CD4-positive, alpha-beta T cell (primary cell): Measurements from ENCODE around the gene C16orf96. TPM values are rescaled to one million over a fixed set of nuclear protein-coding genes. Genes with fewer than 3 reads are reported as not detected.

ENCODE experiments used
- ATAC-seq: fragments of 200-7000 bp; cut with Tn5 transposase; one replicate; pipeline ENCODE4 v1.10.0; 2022; ENCODE audit warnings: mild to moderate bottlenecking; ENCODE audit not compliant: poor library complexity
- CTCF ChIA-PET: fragments of 350-600 bp; sonication (Branson Sonifier 250); formaldehyde crosslinking; loops from one replicate; lab custom pipeline; 2021; ENCODE audit warnings: antibody characterized with exemption, inconsistent platforms; lab: Charles Lee
- POLR2A ChIA-PET: fragments of 350-600 bp; sonication (Branson Sonifier 250); formaldehyde crosslinking; loops from one replicate; lab custom pipeline; 2021; ENCODE audit warnings: antibody characterized with exemption, inconsistent platforms; lab: Charles Lee
- DNase-seq, 14 experiments: peaks; one replicate each; pipeline ENCODE4 v3.0.0-alpha.2; 2013 to 2020; ENCODE audit warnings: mixed read lengths in 2 of 14
- H3K27ac ChIP-seq, 2 donors: one replicate each; pipeline versions ENCODE4 v1.5.1 to v1.7.0; 2013; ENCODE audit warnings: low read length in 2 of 2, low read depth in 1 of 2, mild to moderate bottlenecking in 1 of 2
- H3K27me3 ChIP-seq, 2 experiments: 1 replicate in 1 of 2; 2 replicates in 1 of 2; pipeline versions ENCODE4 v1.6.1 to v1.7.0; 2013; ENCODE audit warnings: low read length in 2 of 2, control low read depth in 1 of 2, mild to moderate bottlenecking in 1 of 2, moderate library complexity in 1 of 2; ENCODE audit not compliant: insufficient read depth in 2 of 2, control insufficient read depth in 1 of 2
- H3K36me3 ChIP-seq: one replicate; pipeline ENCODE4 v1.6.1; 2013; ENCODE audit warnings: low read length, control low read depth; ENCODE audit not compliant: insufficient read depth
- H3K4me1 ChIP-seq: one replicate; pipeline ENCODE4 v1.6.1; 2013; ENCODE audit warnings: low read length, control low read depth; ENCODE audit not compliant: insufficient read depth
- H3K4me3 ChIP-seq: one replicate; pipeline ENCODE4 v1.5.1; 2013; ENCODE audit warnings: mild to moderate bottlenecking, low read length, moderate library complexity
- H3K9me3 ChIP-seq, 2 experiments: 1 replicate in 1 of 2; 2 replicates in 1 of 2; pipeline versions ENCODE4 v1.6.1 to v1.7.0; 2013; ENCODE audit warnings: low read length in 2 of 2, mild to moderate bottlenecking in 2 of 2, control low read depth in 1 of 2, moderate library complexity in 1 of 2; ENCODE audit not compliant: control insufficient read depth in 1 of 2, insufficient read depth in 1 of 2
- H3K27ac Mint-ChIP-seq: one replicate; pipeline ENCODE4 v1.8.0; 2020; ENCODE audit warnings: mixed read lengths
- H3K27me3 Mint-ChIP-seq: one replicate; pipeline ENCODE4 v1.8.0; 2021; ENCODE audit warnings: mixed read lengths
- H3K36me3 Mint-ChIP-seq: one replicate; pipeline ENCODE4 v1.8.0; 2021; ENCODE audit warnings: low read depth, mixed read lengths
- H3K4me1 Mint-ChIP-seq: one replicate; pipeline ENCODE4 v1.8.0; 2021; ENCODE audit warnings: low read depth, mixed read lengths
- H3K4me3 Mint-ChIP-seq: one replicate; pipeline ENCODE4 v1.8.0; 2020; ENCODE audit warnings: mild to moderate bottlenecking, mixed read lengths
- H3K9me3 Mint-ChIP-seq: one replicate; pipeline ENCODE4 v1.8.0; 2020; ENCODE audit warnings: mixed read lengths
- CTCF ChIP-seq: fragments of 200-600 bp; IDR thresholded peaks from one replicate; pipeline ENCODE4 v1.8.0; 2022; ENCODE audit warnings: antibody characterized with exemption, mild to moderate bottlenecking
- intact Hi-C, 2 experiments: fragments of 100-400 bp; cut with DNase I in 1 of 2; cut with micrococcal nuclease in 1 of 2; formaldehyde crosslinking; loops; one replicate each; pipeline versions ENCODE4 v1.15.1 to v1.9.0; 2023 to 2025; cut with DNase I, micrococcal nuclease
- total RNA-seq, 174 experiments: library from RNA in 2 of 174; stranded (reverse) in 2 of 174; gene quantifications; one replicate each; pipeline ENCODE4 v1.2.3 and lab custom pipeline; 2021 to 2026

C16orf96 gene
- total RNA-seq, 2 experiments from 2014 or later = 0.27 to 0.42 TPM

DNA sequence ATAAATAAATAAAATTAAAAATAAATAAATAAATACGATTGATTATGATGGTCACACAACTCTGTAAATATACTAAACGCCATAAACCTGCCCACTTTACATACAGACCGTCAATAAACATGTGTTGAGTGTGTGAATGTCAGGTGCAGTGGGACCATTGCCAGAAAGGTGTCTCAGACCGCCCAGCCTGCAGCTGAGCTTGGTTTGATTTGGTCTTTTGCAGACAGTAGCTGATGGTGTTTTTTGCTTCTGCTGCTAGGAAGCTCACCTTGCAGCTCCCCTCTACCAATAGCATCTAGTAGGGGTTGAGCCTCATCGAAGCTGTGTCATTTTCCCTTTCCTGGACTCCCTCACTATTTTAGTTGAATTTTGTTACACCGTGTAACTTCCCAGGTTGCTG, 35.1 kb downstream of the C16orf96 start:
- POLR2A ChIA-PET = no interaction called here
- intact Hi-C loops = no loop called here
- peaks cover 4% of the 10 kb centered on the region for H3K27me3 Mint-ChIP-seq

DNA sequence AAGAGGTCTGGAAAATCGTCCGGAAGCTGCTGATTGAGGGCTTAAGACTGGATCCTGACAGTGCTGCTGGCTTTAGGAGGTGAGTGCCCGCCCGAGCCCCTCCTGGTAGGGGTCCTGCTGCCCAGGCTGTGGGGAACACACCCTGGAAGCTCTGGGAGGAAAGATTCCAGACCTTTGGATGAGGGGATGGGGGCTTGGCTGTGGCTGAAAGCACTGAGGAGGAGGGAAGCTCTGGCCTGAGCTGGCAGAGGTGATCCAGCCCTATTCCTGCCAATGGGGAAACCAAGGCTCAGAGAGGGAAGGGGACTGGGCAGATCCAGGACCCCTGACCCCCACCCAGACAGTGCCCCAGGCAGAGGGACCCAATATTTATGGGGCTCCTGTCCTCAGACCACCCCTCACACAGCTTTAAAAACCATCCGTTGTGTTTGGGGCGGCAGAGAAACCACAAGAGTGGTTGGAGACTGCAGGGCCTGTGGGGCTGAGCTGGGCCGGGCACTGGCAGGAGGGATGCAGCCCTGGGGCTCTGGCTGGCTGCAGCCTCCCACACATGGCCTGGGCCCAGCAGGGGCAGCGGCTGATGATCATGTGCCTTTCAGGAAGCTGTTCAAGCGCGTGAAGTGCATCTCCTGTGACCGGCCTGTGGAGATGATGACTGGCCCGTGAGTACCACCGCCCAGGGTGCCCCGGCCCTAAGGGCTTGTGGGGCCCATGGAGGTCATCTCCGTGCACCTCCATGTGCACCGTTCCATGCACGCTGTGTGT, 35.7 kb downstream of the C16orf96 start:
- Histone ChIP-seq H3K4me1 (no peaks in the 10 kb centered on the region), H3K27me3 (peaks cover 0 to 3% of the 10 kb centered on the region in 2 experiments), H3K27ac (no peak overlapping the region), H3K4me3 (no peak overlapping the region), H3K9me3 (peaks cover 0 to 4% of the 10 kb centered on the region in 2 experiments), H3K36me3 (no peaks in the 10 kb centered on the region)
- Mint-ChIP-seq H3K27ac (no peak overlapping the region), H3K36me3 (no peaks in the 10 kb centered on the region), H3K4me3 (no peak overlapping the region), H3K4me1 (no peaks in the 10 kb centered on the region), H3K27me3 (no peaks in the 10 kb centered on the region), H3K9me3 (no peaks in the 10 kb centered on the region)
- POLR2A ChIA-PET = no interaction called here
- no peak for TF ChIP-seq CTCF
- intact Hi-C loops = no loop called here
- no peak for DNase-seq
- ATAC-seq = no peak
- CTCF ChIA-PET = no interaction called here

More for the DNA sequence above, 35.1 kb downstream of the C16orf96 start:
- H3K4me3 ChIP-seq = no peak overlapping the region
- no peak for TF ChIP-seq CTCF
- no peak for ATAC-seq
- H3K27ac ChIP-seq = no peak overlapping the region
- CTCF ChIA-PET = no interaction called here
- Mint-ChIP-seq H3K36me3 (no peaks in the 10 kb centered on the region), H3K4me3 (no peak overlapping the region), H3K4me1 (no peaks in the 10 kb centered on the region), H3K27ac (no peak overlapping the region), H3K9me3 (no peaks in the 10 kb centered on the region)
- no peak for DNase-seq
- H3K9me3 ChIP-seq = peaks cover 0 to 4% of the 10 kb centered on the region in 2 experiments
- no peaks in the 10 kb centered on the region for H3K4me1 ChIP-seq
- H3K27me3 ChIP-seq = peaks cover 0 to 6% of the 10 kb centered on the region in 2 experiments
- H3K36me3 ChIP-seq = no peaks in the 10 kb centered on the region

DNA sequence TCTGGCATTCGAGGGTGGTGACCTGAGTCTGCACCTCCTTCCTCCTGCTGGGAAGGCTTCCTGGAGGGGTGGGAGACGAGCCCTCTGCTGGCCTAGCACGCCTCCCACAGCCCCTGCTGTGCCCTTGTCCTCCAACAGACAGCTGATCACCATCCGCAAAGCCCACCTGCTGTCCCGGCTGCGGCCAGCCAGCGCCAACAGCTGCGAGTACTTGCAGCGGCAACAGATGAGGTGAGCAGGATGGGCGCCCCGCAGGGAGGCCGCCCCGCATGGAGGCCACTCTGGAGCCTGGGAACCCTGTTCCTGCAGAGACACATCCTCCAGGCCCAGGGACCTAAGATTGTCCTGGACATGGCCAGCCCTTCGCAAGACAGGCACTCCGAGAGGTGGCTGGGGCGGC, 36.9 kb downstream of the C16orf96 start:
- DNase-seq = no peak
- H3K36me3 Mint-ChIP-seq = no peaks in the 10 kb centered on the region
- H3K4me3 Mint-ChIP-seq = no peak overlapping the region
- no peak overlapping the region for H3K4me3 ChIP-seq
- POLR2A ChIA-PET = no interaction called here
- H3K9me3 Mint-ChIP-seq = no peaks in the 10 kb centered on the region
- H3K4me1 ChIP-seq = no peaks in the 10 kb centered on the region
- no peak overlapping the region for H3K27ac Mint-ChIP-seq
- H3K27ac ChIP-seq = no peak overlapping the region
- intact Hi-C loops = no loop called here
- ATAC-seq = no peak
- H3K9me3 ChIP-seq = peaks cover 0 to 1% of the 10 kb centered on the region in 2 experiments
- no peaks in the 10 kb centered on the region for H3K4me1 Mint-ChIP-seq
- no peaks in the 10 kb centered on the region for H3K27me3 ChIP-seq
- TF ChIP-seq CTCF = no peak
- CTCF ChIA-PET = no interaction called here
- H3K36me3 ChIP-seq = no peaks in the 10 kb centered on the region
- H3K27me3 Mint-ChIP-seq = no peaks in the 10 kb centered on the region
